ENCODE results near the gene MEOX2.

DNA sequence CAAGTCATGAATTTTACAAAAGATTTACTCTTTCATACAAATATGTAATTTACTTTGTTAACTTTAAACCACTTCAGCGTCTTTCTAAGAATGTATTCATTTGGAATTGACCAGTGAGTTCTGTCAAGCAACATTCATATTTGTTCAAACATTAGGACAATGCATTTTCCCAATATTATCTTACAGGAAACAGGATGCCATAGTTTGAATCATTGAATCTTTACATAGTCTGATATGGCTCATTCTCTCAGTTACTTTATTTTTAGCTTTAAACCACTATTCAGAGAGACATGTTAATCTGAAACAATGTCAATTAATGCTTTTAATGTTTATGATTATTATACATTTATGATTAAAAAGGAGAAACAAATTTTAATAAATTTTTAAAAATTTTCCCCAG lies 21.1 kb upstream of the MEOX2 start:
- no peak for TF ChIP-seq POLR2A (IDR thresholded peaks at IDR 0.05)
- TF ChIP-seq, protein P1, sequence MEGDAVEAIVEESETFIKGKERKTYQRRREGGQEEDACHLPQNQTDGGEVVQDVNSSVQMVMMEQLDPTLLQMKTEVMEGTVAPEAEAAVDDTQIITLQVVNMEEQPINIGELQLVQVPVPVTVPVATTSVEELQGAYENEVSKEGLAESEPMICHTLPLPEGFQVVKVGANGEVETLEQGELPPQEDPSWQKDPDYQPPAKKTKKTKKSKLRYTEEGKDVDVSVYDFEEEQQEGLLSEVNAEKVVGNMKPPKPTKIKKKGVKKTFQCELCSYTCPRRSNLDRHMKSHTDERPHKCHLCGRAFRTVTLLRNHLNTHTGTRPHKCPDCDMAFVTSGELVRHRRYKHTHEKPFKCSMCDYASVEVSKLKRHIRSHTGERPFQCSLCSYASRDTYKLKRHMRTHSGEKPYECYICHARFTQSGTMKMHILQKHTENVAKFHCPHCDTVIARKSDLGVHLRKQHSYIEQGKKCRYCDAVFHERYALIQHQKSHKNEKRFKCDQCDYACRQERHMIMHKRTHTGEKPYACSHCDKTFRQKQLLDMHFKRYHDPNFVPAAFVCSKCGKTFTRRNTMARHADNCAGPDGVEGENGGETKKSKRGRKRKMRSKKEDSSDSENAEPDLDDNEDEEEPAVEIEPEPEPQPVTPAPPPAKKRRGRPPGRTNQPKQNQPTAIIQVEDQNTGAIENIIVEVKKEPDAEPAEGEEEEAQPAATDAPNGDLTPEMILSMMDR (IDR thresholded peaks at IDR 0.05) = no peak

All from testis (tissue), 2 donors.